WTC11 (cell line): ENCODE measurements around the gene AREL1.

Source experiments
- CREB1 ChIP-seq: sonication (generic); formaldehyde crosslinking; IDR thresholded peaks from 2 replicates; pipeline ENCODE4 v1.8.0; 2023; ENCODE audit warnings: mild to moderate bottlenecking, missing genetic modification reagents
- CTCF ChIP-seq: fragments of 200-600 bp; IDR thresholded peaks from 2 replicates; pipeline ENCODE4 v1.8.0; 2022; ENCODE audit warnings: antibody characterized with exemption
- E2F4 ChIP-seq: sonication (generic); formaldehyde crosslinking; IDR thresholded peaks from 2 replicates; pipeline ENCODE4 v1.8.1; 2022; ENCODE audit warnings: low read depth, mild to moderate bottlenecking, moderate library complexity, missing genetic modification reagents, borderline replicate concordance
- MAX ChIP-seq: sonication (generic); formaldehyde crosslinking; IDR thresholded peaks from 2 replicates; pipeline ENCODE4 v1.8.0; 2022; ENCODE audit warnings: mild to moderate bottlenecking, missing genetic modification reagents
- NR3C1 ChIP-seq: sonication (generic); formaldehyde crosslinking; conservative IDR thresholded peaks from 2 replicates; pipeline ENCODE4 v1.8.1; 2023; ENCODE audit warnings: low read depth, mild to moderate bottlenecking, missing genetic modification reagents
- PRDM15 ChIP-seq: sonication (generic); formaldehyde crosslinking; IDR thresholded peaks from 2 replicates; pipeline ENCODE4 v1.8.0; 2022; ENCODE audit warnings: missing genetic modification reagents
- SMAD3 ChIP-seq: sonication (generic); formaldehyde crosslinking; IDR thresholded peaks from 2 replicates; pipeline ENCODE4 v1.8.0; 2022; ENCODE audit warnings: missing genetic modification reagents, mild to moderate bottlenecking, borderline replicate concordance
- ZBTB21 ChIP-seq: sonication (generic); formaldehyde crosslinking; IDR thresholded peaks from 2 replicates; pipeline ENCODE4 v1.8.1; 2023; ENCODE audit warnings: mild to moderate bottlenecking, missing genetic modification reagents, borderline replicate concordance

- TF ChIP-seq NR3C1 (CRISPR knock-in tag) = no peak
- TF ChIP-seq CTCF = no peak
- TF ChIP-seq SMAD3 (CRISPR knock-in tag) = no peak
- TF ChIP-seq MAX (CRISPR knock-in tag) = no peak
- TF ChIP-seq PRDM15 (CRISPR knock-in tag) = no peak
- TF ChIP-seq ZBTB21 = no peak
- no peak for TF ChIP-seq CREB1 (CRISPR knock-in tag)
- no peak for TF ChIP-seq E2F4
Measured at GRCh38 chr14:74622257-74622656, 90.6 kb downstream of the AREL1 start.
